ENCODE data around the gene CACUL1.

CACUL1 gene

GRCh38 chr10:118732245-118733165 lies 22.3 kb downstream of the CACUL1 start:
- DNase-seq: no peak

- DNase-seq: no peak
These were observed 23.9 kb downstream of the CACUL1 start for GRCh38 chr10:118730756-118731456.

GRCh38 chr10:118729641-118730258 lies 25.0 kb downstream of the CACUL1 start:
- no peak for DNase-seq

GRCh38 chr10:118729200-118729599 lies 25.6 kb downstream of the CACUL1 start:
- no peak for DNase-seq

- DNase-seq: no peak
These were observed 28.8 kb downstream of the CACUL1 start for GRCh38 chr10:118725886-118726500.

GRCh38 chr10:118723466-118723865 lies 31.3 kb downstream of the CACUL1 start:
- DNase-seq: no peak

GRCh38 chr10:118721539-118721876 lies 33.3 kb downstream of the CACUL1 start:
- DNase-seq: no peak

GRCh38 chr10:118720685-118721538 lies 33.9 kb downstream of the CACUL1 start:
- no peak for DNase-seq

- no peak for DNase-seq
These were observed 40.4 kb downstream of the CACUL1 start for GRCh38 chr10:118714366-118714765.

- DNase-seq: no peak
These were observed 41.7 kb downstream of the CACUL1 start for GRCh38 chr10:118712930-118713634.

- no peak for DNase-seq
These were observed 42.7 kb downstream of the CACUL1 start for GRCh38 chr10:118712080-118712479.

- no peak for DNase-seq
These were observed 44.3 kb downstream of the CACUL1 start for GRCh38 chr10:118710487-118710886.

GRCh38 chr10:118708571-118708970 lies 46.2 kb downstream of the CACUL1 start:
- no peak for DNase-seq

GRCh38 chr10:118704711-118705110 lies 50.1 kb downstream of the CACUL1 start:
- no peak for DNase-seq

GRCh38 chr10:118701529-118702323 lies 53.0 kb downstream of the CACUL1 start:
- no peak for DNase-seq

- DNase-seq: no peak
These were observed 56.3 kb downstream of the CACUL1 start for GRCh38 chr10:118698421-118698820.

- DNase-seq: no peak
These were observed 59.9 kb downstream of the CACUL1 start for GRCh38 chr10:118694848-118695247.

- DNase-seq: no peak
These were observed 61.9 kb downstream of the CACUL1 start for GRCh38 chr10:118692872-118693271.

- no peak for DNase-seq
These were observed 65.5 kb downstream of the CACUL1 start for GRCh38 chr10:118689070-118689858.

GRCh38 chr10:118687472-118687871 lies 67.3 kb downstream of the CACUL1 start:
- no peak for DNase-seq
